Upper lobe of right lung (tissue), 1 donor: ENCODE measurements around the gene IFNGR2. TPM values are rescaled to one million over a fixed set of nuclear protein-coding genes. Genes with fewer than 3 reads are reported as not detected.

Experiments used
- ATAC-seq: fragments of 200-7000 bp; cut with Tn5 transposase; one replicate; pipeline ENCODE4 v1.9.1; 2020; ENCODE audit warnings: mild to moderate bottlenecking, moderate library complexity
- DNase-seq: peaks from one replicate; pipeline ENCODE4 v3.0.0-alpha.2; 2020
- H3K27ac ChIP-seq: fragments of 200-600 bp; one replicate; pipeline ENCODE4 v1.8.0; 2022
- H3K27me3 ChIP-seq: fragments of 200-600 bp; one replicate; pipeline ENCODE4 v1.8.0; 2022; ENCODE audit warnings: mild to moderate bottlenecking
- H3K36me3 ChIP-seq: fragments of 200-600 bp; one replicate; pipeline ENCODE4 v1.8.0; 2022
- H3K4me1 ChIP-seq: fragments of 200-600 bp; one replicate; pipeline ENCODE4 v1.8.0; 2022
- H3K4me3 ChIP-seq: fragments of 200-600 bp; one replicate; pipeline ENCODE4 v1.8.0; 2022; ENCODE audit warnings: mild to moderate bottlenecking
- H3K9me3 ChIP-seq: fragments of 200-600 bp; one replicate; pipeline ENCODE4 v1.8.0; 2022
- intact Hi-C: fragments of 100-400 bp; cut with DNase I; formaldehyde crosslinking; loops from one replicate; pipeline ENCODE4 v1.11.0; 2022
- total RNA-seq: library from RNA; stranded (reverse); fragmentation: NEBNext Ultra II Directional; extraction: Animal tissue kit (Norgen Biotek cat#: 25700); gene quantifications from one replicate; pipeline ENCODE4 v1.2.1, GENCODE V29; 2021
- TF ChIP-seq, protein P1 (sequence below): fragments of 200-600 bp; IDR thresholded peaks from one replicate; pipeline ENCODE4 v1.8.0; 2022; ENCODE audit warnings: antibody characterized with exemption
- donor health status: DM: no; HTN: yes; CAD: no; lungs with severe emphysema.

IFNGR2 gene
- total RNA-seq, 1 donor from 2014 or later: 69.3 TPM

DNA sequence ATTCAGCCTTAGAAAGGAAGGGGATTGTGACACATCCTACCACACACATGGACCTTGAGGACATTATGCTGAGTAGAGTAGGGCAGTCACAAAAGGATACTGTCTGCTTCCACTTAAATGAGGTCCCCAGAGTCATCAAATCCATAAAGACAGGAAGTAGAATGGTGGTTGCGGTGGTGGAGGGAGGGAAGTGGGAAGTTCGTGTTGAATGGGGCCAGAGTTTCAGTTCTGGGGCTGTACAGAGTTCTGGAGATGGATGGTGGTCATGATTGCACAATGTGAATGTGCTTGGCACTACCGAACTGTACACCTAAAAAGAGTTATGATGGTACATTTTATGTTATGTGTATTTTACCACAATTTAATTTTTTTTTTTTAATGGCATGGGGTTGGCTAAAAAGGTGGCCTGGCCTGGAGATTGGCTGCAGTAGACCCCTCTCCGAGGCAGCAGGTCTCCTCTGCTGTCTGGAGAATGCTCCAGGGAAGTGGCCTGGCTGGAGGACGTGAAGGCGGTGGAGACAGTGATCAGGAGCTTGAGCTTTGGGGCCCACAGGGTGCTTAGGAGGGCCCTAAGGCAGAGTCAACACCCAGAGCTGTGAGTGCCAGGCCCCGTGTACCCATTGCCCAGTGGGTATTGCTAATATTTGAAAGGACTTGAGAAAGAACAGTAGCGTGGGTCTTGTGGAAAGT is 30.4 kb downstream of the IFNGR2 start:
- peak overlapping the region; percentile 68 for H3K27ac ChIP-seq
- peaks cover 9% of the 10 kb centered on the region for H3K4me1 ChIP-seq
- peaks cover 98% of the 10 kb centered on the region for H3K36me3 ChIP-seq
- H3K27me3 ChIP-seq: no peaks in the 10 kb centered on the region
- H3K9me3 ChIP-seq: no peaks in the 10 kb centered on the region
- intact Hi-C loops: loop anchor here (10.0 kb wide), 1 partner anchor 229 kb away; no protein-coding TSS in a partner anchor
- ATAC-seq (peak; percentile 76), DNase-seq (no peak)
- H3K4me3 ChIP-seq: no peak overlapping the region
- TF ChIP-seq, protein P1, sequence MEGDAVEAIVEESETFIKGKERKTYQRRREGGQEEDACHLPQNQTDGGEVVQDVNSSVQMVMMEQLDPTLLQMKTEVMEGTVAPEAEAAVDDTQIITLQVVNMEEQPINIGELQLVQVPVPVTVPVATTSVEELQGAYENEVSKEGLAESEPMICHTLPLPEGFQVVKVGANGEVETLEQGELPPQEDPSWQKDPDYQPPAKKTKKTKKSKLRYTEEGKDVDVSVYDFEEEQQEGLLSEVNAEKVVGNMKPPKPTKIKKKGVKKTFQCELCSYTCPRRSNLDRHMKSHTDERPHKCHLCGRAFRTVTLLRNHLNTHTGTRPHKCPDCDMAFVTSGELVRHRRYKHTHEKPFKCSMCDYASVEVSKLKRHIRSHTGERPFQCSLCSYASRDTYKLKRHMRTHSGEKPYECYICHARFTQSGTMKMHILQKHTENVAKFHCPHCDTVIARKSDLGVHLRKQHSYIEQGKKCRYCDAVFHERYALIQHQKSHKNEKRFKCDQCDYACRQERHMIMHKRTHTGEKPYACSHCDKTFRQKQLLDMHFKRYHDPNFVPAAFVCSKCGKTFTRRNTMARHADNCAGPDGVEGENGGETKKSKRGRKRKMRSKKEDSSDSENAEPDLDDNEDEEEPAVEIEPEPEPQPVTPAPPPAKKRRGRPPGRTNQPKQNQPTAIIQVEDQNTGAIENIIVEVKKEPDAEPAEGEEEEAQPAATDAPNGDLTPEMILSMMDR: no peak

DNA sequence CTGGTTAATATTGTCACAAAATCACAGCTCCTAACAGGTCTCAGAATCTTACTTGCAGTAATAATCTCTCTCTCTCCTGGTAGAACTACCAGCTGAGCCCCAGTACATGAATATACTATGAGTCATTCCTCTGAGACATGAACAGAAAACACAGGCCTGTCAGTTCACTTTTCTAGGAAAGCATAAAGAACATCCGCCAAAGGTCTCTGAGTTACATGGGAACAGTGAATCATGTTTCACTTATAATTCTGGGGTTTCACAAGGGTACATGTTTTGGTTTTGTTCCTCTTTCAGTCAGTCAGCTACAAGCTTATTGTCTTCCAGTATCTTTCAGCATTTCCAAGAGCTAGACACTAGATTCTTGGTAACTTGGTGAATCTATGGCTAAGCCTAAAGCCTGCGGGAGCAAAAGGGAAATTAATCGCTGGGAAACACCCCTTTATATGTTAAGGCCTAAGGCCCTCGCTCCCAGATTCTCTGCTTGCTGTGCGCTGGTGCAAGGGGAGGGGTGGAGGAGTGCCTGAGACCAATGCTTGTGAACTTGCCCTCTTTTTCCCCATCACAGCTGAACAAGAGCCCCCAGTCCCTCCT is 31.7 kb downstream of the IFNGR2 start:
- Histone ChIP-seq H3K36me3 (peaks cover 92% of the 10 kb centered on the region), H3K27me3 (no peaks in the 10 kb centered on the region), H3K27ac (peak overlapping the region; percentile 68), H3K4me1 (no peaks in the 10 kb centered on the region), H3K9me3 (no peaks in the 10 kb centered on the region), H3K4me3 (no peak overlapping the region)
- intact Hi-C loops: loop anchor here (10.0 kb wide), 1 partner anchor 230 kb away; no protein-coding TSS in a partner anchor
- peak; percentile 83 for ATAC-seq
- TF ChIP-seq, protein P1: no peak
- no peak for DNase-seq

DNA sequence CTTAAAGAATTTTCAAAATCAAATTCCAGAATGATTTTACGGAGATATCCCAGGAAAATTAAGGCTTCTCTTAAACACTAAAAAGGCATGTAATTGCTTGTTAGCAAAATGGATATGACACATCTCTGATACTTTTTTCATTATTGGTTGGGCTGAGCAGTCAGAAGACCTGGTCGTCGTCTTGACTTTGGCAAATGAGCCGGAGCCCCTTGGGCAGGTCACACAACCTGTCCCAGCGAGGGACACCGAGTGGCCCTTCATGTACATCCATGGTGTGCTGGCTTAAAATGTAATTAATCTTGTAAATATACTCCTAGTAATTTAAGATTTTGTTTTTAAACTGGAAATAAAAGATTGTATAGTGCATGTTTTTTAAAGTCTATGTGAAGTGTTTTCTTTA is 33.9 kb downstream of the IFNGR2 start:
- Histone ChIP-seq H3K36me3 (peaks cover 69% of the 10 kb centered on the region), H3K4me1 (peaks cover 6% of the 10 kb centered on the region), H3K27ac (no peak overlapping the region), H3K4me3 (no peak overlapping the region), H3K27me3 (no peaks in the 10 kb centered on the region), H3K9me3 (no peaks in the 10 kb centered on the region)
- intact Hi-C loops: loop anchor here (10.0 kb wide), 1 partner anchor 232 kb away; no protein-coding TSS in a partner anchor
- DNase-seq: no peak
- TF ChIP-seq, protein P1: no peak
- ATAC-seq: no peak

DNA sequence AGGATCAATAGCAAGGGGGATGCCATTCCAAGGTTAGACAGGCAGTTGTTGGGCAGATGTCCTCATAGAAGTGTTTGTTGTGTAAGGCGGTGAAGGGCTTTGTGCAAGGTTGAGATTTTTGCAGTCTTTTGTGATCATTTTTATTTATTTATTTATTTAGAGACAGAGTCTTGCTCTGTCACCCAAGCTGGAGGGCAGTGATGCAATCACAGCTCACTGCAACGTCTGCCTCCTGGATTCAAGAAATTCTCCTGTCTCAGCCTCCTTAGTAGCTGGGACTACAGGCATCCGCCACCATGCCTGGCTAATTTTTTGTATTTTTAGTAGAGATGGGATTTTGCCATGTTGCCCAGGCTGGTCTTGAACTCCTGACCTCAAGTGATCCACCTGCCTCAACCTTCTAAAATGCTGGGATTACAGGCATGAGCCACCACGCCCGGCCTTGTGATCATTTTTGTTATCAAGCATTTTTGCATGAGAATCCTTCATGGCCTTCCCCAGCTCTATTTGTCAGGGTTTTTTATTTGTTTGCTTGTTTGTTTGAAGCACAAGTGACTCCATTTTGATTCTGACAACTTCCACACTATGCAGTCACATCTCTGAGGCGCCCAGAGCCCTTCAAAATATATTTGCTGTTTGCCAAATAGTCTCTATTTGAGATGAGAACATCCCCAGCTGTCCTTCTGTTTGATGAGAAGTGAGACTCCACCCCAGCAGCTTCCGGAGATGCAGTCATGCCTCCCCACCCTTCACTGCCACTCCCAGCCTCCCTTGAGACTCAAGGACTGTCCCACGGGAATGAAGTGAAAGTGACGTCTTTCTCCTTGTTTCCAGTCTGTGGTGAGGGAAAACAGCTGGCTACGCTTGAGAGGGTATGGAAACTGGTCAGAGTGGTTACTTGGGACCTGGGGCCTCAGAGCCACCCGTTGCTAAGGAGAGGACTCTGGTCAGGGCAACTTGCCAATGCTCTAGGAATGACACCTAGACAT is 38.6 kb downstream of the IFNGR2 start:
- ATAC-seq (peak; percentile 67), DNase-seq (no peak)
- intact Hi-C loops: no loop called here
- TF ChIP-seq, protein P1: no peak
- Histone ChIP-seq H3K4me3 (no peak overlapping the region), H3K9me3 (no peaks in the 10 kb centered on the region), H3K36me3 (peaks cover 32% of the 10 kb centered on the region), H3K27me3 (no peaks in the 10 kb centered on the region), H3K27ac (peak overlapping the region; percentile 38), H3K4me1 (peaks cover 15% of the 10 kb centered on the region)

DNA sequence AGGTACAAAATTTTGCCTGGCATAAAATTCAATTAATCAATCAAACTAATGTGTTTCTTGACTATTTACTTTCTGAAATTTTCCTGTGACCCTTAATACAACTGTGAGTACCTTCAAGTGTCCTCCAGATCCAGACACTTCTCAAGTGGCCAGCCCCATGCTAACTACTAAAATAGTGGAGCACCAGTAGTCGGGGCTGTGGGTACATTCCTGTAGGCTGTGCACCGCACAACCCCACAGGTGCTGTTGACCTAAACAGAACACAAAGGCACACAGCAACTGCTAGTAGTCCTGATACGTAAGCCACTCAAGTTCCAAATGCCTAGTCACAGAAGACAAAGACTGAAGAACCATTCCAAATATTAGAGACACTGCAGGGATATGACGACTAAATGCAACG is 40.0 kb downstream of the IFNGR2 start:
- DNase-seq: peak; percentile 76

More for the DNA sequence above, 40.0 kb downstream of the IFNGR2 start:
- H3K4me1 ChIP-seq: peaks cover 15% of the 10 kb centered on the region
- peaks cover 23% of the 10 kb centered on the region for H3K36me3 ChIP-seq
- H3K27ac ChIP-seq: peak overlapping the region; percentile 83
- peak; percentile 91 for ATAC-seq
- intact Hi-C loops: no loop called here
- no peaks in the 10 kb centered on the region for H3K9me3 ChIP-seq
- no peak overlapping the region for H3K4me3 ChIP-seq
- no peaks in the 10 kb centered on the region for H3K27me3 ChIP-seq
- TF ChIP-seq, protein P1: no peak
